Sigmoid colon (tissue), 7 donors: Measurements from ENCODE around the gene ZPBP2. TPM values are rescaled to one million over a fixed set of nuclear protein-coding genes. Genes with fewer than 3 reads are reported as not detected.

ENCODE experiments used
- DNase-seq: peaks from one replicate; pipeline ENCODE4 v3.0.0-alpha.2; 2019
- H3K27ac ChIP-seq, 4 donors: fragments of 200-600 bp; sonication (generic); one replicate each; pipeline ENCODE4 v1.5.1; 2016 to 2019; ENCODE audit warnings: mild to moderate bottlenecking in 1 of 4
- H3K27me3 ChIP-seq, 3 donors: fragments of 200-600 bp; sonication (generic); one replicate each; pipeline ENCODE4 v1.5.1; 2019; ENCODE audit warnings: mild to moderate bottlenecking in 1 of 3
- H3K36me3 ChIP-seq, 4 donors: fragments of 200-600 bp; sonication (generic); one replicate each; pipeline ENCODE4 v1.5.1; 2016 to 2019
- H3K4me1 ChIP-seq, 4 donors: fragments of 200-600 bp; sonication (generic); one replicate each; pipeline ENCODE4 v1.5.1; 2017 to 2019
- H3K4me3 ChIP-seq, 4 donors: fragments of 200-600 bp; sonication (generic); one replicate each; pipeline ENCODE4 v1.5.1; 2017 to 2019; ENCODE audit warnings: mild to moderate bottlenecking in 2 of 4, moderate library complexity in 1 of 4
- H3K9me3 ChIP-seq, 4 donors: fragments of 200-600 bp in 3 of 4; sonication (generic) in 3 of 4; one replicate each; pipeline versions ENCODE4 v1.5.1 to v1.6.1; 2013 to 2019
- EP300 ChIP-seq, 4 donors: sonication (generic); formaldehyde crosslinking; IDR thresholded peaks; one replicate each; pipeline ENCODE4 v1.6.1; 2017; ENCODE audit warnings: antibody characterized with exemption in 4 of 4
- POLR2A ChIP-seq, 2 donors: fragments of 450-650 bp; IDR thresholded peaks; one replicate each; pipeline ENCODE4 v1.6.1; 2016; ENCODE audit warnings: antibody characterized with exemption in 2 of 2, mild to moderate bottlenecking in 2 of 2, moderate library complexity in 2 of 2
- POLR2AphosphoS5 ChIP-seq, 4 donors: sonication (generic); formaldehyde crosslinking; IDR thresholded peaks; one replicate each; pipeline ENCODE4 v1.6.1; 2017; ENCODE audit warnings: antibody characterized with exemption in 4 of 4
- WGBS, 2 donors: extraction: QIAGEN DNeasy Blood & Tissue Kit; methylation state at CpG; one replicate each; pipeline ENCODE4 v1.1.7; 2013; 5-methylcytosine and 5-hydroxymethylcytosine counted together
- intact Hi-C: fragments of 100-400 bp; cut with DNase I; formaldehyde crosslinking; loops from one replicate; pipeline ENCODE4 v1.15.1; 2023
- polyA plus RNA-seq, 3 donors: library from polyadenylated mRNA; stranded (reverse); fragments of 200-250 nt; gene quantifications; one replicate each; pipeline ENCODE4 v1.2.3, GENCODE V29; 2013
- total RNA-seq, 4 donors: library from RNA; depleted of rRNA; stranded (reverse); fragments of >200 nt; gene quantifications; one replicate each; pipeline ENCODE4 v1.1.0, GENCODE V29; 2016
- TF ChIP-seq, protein P1 (sequence below), 4 experiments: fragments of 450-650 bp in 3 of 4; fragments of 200-600 bp in 1 of 4; IDR thresholded peaks; one replicate each; pipeline ENCODE4 v1.5.1; 2016 to 2019; ENCODE audit warnings: antibody characterized with exemption in 4 of 4, mild to moderate bottlenecking in 3 of 4, moderate library complexity in 2 of 4
- donor health status: healthy with polysubstance abuse.
- donor health status: Bipolar disorder and iron deficiency.
- donor health status: healthy.

ZPBP2 gene
- total and polyA plus RNA-seq, 7 donors: 0.03 TPM; not detected in 6

DNA sequence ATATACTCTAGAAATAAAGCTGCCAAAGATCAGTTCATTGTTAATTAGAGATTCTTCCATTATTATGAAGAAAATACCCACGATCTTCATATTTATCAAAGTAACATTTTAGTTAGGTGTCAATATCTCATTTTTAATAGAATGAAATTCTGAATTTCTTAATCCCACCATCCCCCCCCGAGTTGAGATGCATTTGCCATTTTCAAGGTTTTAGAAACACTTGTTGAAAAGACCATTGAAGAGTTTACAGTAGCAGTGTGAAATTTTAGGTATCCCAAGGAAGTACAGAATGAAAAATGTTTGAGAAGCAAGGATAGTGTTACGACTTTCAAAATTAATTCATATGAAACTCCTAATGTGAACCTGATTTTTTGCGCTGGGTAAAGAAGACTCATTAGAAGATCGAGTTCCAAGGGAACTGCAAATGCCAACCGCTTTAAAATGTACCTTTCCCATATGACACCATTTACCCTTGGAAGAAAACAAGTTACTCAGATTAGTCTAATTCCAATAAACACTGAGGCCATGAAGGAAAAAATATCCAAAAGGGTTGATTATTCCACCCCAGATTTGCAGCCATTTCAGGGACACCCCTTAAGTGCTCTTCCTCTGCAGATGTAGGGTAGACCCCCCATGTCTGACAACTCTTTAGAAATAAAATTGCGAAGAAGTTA lies 4.6 kb upstream of the ZPBP2 start:
- peaks cover 0 to 7% (median 7%) of the 10 kb centered on the region in 4 donors for H3K4me1 ChIP-seq
- no peak overlapping the region for H3K4me3 ChIP-seq
- peaks cover 23 to 98% (median 61%) of the 10 kb centered on the region in 3 donors for H3K27me3 ChIP-seq
- WGBS, 2 donors: 49 to 56% methylated on average over 7 of the region's 7 CpGs
- TF ChIP-seq EP300 (IDR thresholded peaks at IDR 0.05) (no peak), POLR2A (IDR thresholded peaks at IDR 0.05) (no peak), POLR2AphosphoS5 (IDR thresholded peaks at IDR 0.05) (no peak)
- TF ChIP-seq, protein P1, sequence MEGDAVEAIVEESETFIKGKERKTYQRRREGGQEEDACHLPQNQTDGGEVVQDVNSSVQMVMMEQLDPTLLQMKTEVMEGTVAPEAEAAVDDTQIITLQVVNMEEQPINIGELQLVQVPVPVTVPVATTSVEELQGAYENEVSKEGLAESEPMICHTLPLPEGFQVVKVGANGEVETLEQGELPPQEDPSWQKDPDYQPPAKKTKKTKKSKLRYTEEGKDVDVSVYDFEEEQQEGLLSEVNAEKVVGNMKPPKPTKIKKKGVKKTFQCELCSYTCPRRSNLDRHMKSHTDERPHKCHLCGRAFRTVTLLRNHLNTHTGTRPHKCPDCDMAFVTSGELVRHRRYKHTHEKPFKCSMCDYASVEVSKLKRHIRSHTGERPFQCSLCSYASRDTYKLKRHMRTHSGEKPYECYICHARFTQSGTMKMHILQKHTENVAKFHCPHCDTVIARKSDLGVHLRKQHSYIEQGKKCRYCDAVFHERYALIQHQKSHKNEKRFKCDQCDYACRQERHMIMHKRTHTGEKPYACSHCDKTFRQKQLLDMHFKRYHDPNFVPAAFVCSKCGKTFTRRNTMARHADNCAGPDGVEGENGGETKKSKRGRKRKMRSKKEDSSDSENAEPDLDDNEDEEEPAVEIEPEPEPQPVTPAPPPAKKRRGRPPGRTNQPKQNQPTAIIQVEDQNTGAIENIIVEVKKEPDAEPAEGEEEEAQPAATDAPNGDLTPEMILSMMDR (IDR thresholded peaks at IDR 0.05): no peak
- intact Hi-C loops: no loop called here
- DNase-seq: no peak
- peaks cover 0 to 4% (median 0%) of the 10 kb centered on the region in 4 donors for H3K9me3 ChIP-seq
- no peaks in the 10 kb centered on the region for H3K36me3 ChIP-seq
- no peak overlapping the region for H3K27ac ChIP-seq

DNA sequence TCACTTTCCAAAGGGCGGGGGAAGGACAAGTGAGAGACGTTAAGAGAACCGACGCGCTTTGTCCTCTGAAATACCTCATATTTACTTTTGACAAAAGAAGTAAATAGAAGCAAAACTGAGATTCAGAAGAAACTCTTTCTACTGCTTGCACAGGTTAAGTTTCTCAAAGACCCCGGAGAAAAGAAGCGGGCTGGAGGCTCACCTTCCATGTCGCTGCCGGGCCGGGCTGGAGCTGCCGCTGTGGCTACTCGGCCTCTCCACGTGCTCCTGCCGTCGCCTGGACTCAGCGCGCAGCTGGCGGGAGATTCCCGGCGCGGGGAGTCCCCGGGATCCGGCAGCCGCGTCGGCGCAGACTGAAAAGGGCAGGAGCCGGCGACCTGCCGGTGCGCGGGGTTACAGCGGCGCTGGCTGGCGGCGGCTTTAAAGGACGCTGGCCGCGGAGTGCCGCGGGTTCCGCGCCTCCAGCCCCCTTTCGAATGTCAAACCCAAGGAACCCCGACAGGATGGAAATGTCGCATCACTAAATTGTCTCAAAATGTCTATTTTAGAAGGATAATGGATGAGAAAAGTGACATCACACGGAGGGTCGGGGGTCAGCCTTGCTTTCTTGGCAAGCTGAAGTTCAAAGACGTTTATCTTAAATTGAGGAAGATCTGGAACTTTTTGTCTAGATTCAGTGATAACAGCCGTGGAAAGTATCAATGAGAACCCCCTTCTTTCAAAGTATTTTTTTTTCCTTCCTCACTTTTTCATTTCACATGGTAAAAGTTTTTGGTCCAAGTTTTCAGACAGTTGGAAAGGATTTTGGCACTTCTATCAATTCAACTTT lies 3.9 kb upstream of the ZPBP2 start, which contains the start of gene IKZF3:
Gene IKZF3 (minus strand): TSS at position 395 of the 829 bp plus-strand sequence. CDS start 186 bp downstream, at position 209.
- no peak for DNase-seq
- peaks cover 0 to 4% (median 0%) of the 10 kb centered on the region in 4 donors for H3K9me3 ChIP-seq
- intact Hi-C loops: no loop called here
- H3K27ac ChIP-seq: no peak within 1 kb of the TSS
- no peak for TF ChIP-seq POLR2AphosphoS5 (IDR thresholded peaks at IDR 0.05)
- H3K4me3 ChIP-seq: peak within 1 kb of the TSS in 1 of 4 donors; percentile 5
- peaks cover 0 to 7% (median 7%) of the 10 kb centered on the region in 4 donors for H3K4me1 ChIP-seq
- no peaks in the 10 kb centered on the region for H3K36me3 ChIP-seq
- peaks cover 23 to 97% (median 61%) of the 10 kb centered on the region in 3 donors for H3K27me3 ChIP-seq
- WGBS, 2 donors: 1 to 2% methylated on average over 50 of the region's 50 CpGs

DNA sequence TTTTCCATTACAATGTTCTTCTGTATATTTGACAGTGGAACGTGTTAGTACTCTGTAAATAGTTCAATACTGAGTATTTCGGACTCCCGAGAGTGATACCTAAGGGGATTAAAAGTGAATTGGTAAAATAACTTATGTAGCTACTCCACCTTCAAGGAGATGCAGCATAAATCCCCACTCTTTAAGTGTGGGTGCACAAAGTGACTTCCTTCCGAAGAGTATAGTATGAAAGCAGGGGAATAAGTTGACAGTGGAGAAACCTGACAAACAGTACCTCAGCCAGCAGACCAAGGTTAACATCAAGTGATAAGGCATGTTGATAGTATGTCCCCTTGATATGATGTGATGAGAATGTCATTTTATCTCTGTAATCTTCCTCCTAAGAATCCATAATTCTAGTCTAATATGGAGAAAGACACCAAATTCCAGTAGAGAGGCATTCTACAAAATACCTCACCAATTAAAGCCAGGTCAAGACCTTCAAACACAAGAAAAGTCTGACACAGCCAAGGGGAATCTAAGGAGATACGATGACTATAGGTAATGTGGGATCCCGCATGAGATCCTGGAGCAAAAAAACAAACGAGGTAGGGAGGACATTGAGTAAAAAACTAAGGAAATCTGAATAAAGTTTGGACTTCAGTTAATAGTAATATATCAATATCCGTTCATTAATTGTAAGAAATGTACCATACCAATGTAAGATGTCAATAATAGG lies 1.8 kb upstream of the ZPBP2 start:
- no peak for DNase-seq
- no peak overlapping the region for H3K4me3 ChIP-seq
- peaks cover 0 to 4% (median 0%) of the 10 kb centered on the region in 4 donors for H3K9me3 ChIP-seq
- no peak overlapping the region for H3K27ac ChIP-seq
- no peaks in the 10 kb centered on the region for H3K36me3 ChIP-seq
- peaks cover 23 to 77% (median 58%) of the 10 kb centered on the region in 3 donors for H3K27me3 ChIP-seq
- TF ChIP-seq POLR2AphosphoS5 (IDR thresholded peaks at IDR 0.05): no peak
- no peak for TF ChIP-seq EP300 (IDR thresholded peaks at IDR 0.05)
- TF ChIP-seq, protein P1 (IDR thresholded peaks at IDR 0.05): no peak
- no peak for TF ChIP-seq POLR2A (IDR thresholded peaks at IDR 0.05)
- 72% methylated on average over 8 of the region's 8 CpGs for WGBS, 2 donors
- H3K4me1 ChIP-seq: peaks cover 0 to 7% (median 7%) of the 10 kb centered on the region in 4 donors
- intact Hi-C loops: no loop called here

DNA sequence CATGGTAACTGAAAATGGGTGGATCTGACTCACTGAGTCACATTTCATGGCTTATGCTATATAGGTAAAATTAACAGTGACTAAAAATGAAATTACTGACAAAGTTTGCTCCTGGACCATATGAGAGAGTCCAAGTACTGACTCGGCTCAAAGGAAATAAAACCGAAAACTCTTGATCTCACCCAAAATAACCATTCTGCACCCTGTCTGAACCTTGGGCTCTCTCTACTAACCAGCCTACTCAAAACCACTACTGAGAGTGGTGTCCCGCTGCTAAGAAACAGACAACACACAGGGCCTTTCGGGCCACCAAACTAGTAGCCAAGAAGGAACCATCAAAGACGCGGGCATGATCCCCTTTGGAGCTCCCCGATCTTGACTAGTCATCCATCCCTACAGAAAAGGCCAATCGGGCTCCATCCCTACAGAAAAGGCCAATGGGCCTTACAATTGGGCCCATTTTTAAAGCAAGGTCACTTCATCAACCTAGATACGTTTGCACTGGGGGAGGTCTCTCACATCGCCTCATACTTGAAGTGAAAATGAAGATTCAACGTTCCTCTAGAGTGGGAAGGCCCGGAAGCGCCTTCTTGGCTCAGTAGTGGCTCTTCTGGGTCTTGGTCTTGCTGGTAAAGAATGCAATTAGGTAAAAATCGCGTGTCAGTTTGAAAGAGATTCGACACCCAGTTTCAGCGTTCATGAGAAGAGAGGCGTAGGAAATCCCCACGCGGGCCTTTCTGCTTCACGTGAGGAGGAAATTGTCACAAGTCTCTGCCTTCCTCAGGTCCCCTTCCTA lies 720 bp upstream of the ZPBP2 start:
- H3K9me3 ChIP-seq: peaks cover 0 to 4% (median 0%) of the 10 kb centered on the region in 4 donors
- intact Hi-C loops: no loop called here
- H3K4me3 ChIP-seq: no peak overlapping the region
- peaks cover 23 to 66% (median 48%) of the 10 kb centered on the region in 3 donors for H3K27me3 ChIP-seq
- TF ChIP-seq POLR2A (IDR thresholded peaks at IDR 0.05): no peak
- TF ChIP-seq EP300 (IDR thresholded peaks at IDR 0.05): no peak
- no peak for TF ChIP-seq POLR2AphosphoS5 (IDR thresholded peaks at IDR 0.05)
- H3K4me1 ChIP-seq: peaks cover 0 to 7% (median 7%) of the 10 kb centered on the region in 4 donors
- no peak overlapping the region for H3K27ac ChIP-seq
- 73 to 85% methylated on average over 21 of the region's 21 CpGs for WGBS, 2 donors
- no peaks in the 10 kb centered on the region for H3K36me3 ChIP-seq
- no peak for DNase-seq

DNA sequence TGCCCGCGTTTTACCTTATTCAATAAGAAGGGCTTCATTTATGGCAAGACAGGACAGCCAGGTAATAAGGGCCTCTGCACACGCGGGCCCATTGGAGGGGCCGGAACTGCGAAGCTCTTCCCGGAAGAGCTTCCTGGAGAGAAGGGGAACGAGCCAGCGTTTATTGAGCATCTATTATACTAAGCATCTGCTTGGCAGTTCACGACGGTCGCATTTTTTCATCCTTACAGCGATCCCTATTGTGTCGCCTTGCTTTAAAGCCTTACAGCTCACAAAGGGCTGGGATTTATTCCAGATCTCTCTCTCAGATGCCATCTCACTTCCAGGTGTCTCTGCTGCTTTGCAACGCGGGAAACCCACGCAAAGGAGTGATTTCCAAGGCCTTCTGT lies 546 bp downstream of the ZPBP2 start:
- intact Hi-C loops: no loop called here
- Histone ChIP-seq H3K27me3 (peaks cover 23 to 54% (median 37%) of the 10 kb centered on the region in 3 donors), H3K27ac (no peak overlapping the region)

More for the DNA sequence above, 546 bp downstream of the ZPBP2 start:
- no peak overlapping the region for H3K4me3 ChIP-seq
- DNase-seq: no peak
- 70 to 79% methylated on average over 17 of the region's 17 CpGs for WGBS, 2 donors
- TF ChIP-seq, protein P1 (IDR thresholded peaks at IDR 0.05): no peak
- TF ChIP-seq EP300 (IDR thresholded peaks at IDR 0.05) (no peak), POLR2A (IDR thresholded peaks at IDR 0.05) (no peak), POLR2AphosphoS5 (IDR thresholded peaks at IDR 0.05) (no peak)
- peaks cover 0 to 7% (median 7%) of the 10 kb centered on the region in 4 donors for H3K4me1 ChIP-seq
- H3K36me3 ChIP-seq: no peaks in the 10 kb centered on the region
- peaks cover 0 to 4% (median 0%) of the 10 kb centered on the region in 4 donors for H3K9me3 ChIP-seq
